HG02571 (cell line): ENCODE data around the gene TBX5.
"Not testable (repeated sequence)": the region's sequence is repeated elsewhere in the genome, so short reads cannot be mapped to it uniquely, and the experiment has no call there.

Source experiments
- ATAC-seq: cut with Tn5 transposase; IDR thresholded peaks from one replicate; pipeline ENCODE4 v1.9.1; 2021; ENCODE audit warnings: mild to moderate bottlenecking, moderate library complexity; ENCODE audit not compliant: unreplicated experiment

The TBX5 gene

DNA sequence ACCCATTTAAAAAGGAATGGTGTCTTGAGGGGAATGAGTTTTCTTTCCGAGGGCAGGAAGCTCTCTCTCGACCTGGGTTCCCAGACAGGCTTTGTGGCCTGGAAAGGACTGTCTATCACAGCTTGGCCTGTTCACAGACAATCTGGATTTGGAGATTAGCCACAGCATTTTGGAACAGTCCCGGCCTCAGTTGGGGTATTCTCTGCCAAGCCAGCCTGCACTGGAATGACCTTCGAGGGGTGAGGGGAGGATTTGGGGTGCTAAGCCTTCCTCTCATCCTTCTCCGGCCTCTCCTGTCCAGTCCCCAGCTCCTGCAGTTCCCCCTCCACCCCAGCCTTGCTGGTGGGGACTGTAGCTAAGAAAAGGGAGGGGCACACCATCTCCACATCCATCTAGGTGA, 13.0 kb downstream of the TBX5 start:
- no peak for ATAC-seq

- ATAC-seq = no peak
Observed at GRCh38 chr12:114391088-114391487, 14.9 kb downstream of the TBX5 start.

GRCh38 chr12:114384739-114385138, 21.2 kb downstream of the TBX5 start:
- no peak for ATAC-seq

GRCh38 chr12:114381177-114381576, 24.8 kb downstream of the TBX5 start:
- ATAC-seq = no peak

- ATAC-seq = no peak
Observed at GRCh38 chr12:114371733-114372132, 34.2 kb downstream of the TBX5 start.

DNA sequence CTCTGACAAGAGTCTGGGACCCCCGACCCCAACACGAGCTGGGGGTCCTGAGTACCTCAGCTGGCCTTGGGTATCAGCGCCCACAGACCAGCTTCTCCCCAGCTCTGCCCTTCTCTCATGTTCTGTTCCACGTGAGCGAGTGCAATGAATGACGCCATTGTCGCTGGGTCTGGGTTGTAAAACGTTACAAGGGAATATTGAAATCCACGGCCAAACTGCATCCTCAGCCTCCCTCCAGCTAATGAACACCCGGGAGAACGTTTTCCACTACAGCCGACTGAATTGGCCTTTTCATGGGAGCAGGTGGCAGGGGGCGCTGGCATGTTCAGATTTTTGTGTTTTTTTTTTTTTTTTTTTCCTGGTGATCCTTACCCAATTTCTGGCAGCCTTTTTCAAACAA, 34.7 kb downstream of the TBX5 start:
- no peak for ATAC-seq

DNA sequence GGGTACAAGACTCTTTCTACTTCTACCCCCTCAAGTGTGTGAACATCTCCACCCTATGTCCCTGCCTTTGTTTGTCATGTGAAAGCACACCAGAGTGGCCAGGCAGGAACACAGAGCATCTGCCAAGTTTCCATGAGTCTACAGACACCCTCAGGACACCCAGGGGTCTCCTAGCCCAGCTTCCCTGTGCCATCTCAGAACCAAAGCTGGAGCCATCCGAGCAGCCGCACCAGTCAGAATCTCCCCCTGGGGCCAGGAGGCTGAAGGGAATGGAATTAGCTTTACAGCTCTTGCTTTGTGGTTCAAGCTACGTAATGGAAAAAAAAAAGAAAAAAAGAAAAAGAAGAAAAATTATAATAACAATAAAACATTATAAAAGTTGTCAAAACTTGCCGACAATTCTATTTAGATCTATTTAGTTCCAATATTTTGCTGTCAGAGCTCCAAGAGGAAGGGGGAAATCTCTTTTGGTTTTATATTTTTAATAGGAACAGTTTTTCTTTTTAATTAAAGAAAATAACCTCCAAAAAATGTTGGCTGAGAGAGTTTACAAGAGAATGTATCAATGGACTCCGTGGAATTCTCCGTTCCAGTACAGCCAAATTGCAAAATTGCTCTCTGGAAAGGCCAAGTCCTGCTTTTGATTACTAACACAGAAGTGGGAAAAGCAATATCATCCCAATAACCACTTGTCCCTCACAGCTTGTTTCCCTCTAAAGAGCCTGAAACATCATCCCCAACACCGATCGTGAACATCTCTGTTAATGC, 37.1 kb downstream of the TBX5 start:
- no peak for ATAC-seq

DNA sequence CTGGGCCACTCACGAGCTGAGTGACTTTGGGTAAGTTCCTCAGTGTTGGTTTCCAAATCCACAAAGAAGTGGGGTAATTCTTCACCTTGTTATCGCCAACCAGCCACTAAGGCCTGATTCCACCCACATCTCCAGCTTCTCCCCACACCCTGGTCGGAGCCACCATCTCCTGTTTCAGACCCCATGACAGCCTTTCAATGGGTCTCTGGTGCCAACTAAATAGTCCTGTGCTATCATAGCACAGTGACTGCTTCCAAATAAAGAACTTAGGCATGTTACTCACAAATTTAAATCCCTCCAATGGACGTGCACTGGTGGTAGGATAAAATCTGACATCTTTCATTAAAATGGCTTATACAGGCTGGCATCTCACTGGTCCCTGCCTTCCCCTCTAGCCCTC, 44.0 kb downstream of the TBX5 start:
- ATAC-seq = no peak

- no peak for ATAC-seq
Observed at GRCh38 chr12:114361545-114361944, 44.4 kb downstream of the TBX5 start.

GRCh38 chr12:114360485-114360884, 45.5 kb downstream of the TBX5 start:
- no peak for ATAC-seq

GRCh38 chr12:114355389-114356088, 50.4 kb downstream of the TBX5 start:
- no peak for ATAC-seq

DNA sequence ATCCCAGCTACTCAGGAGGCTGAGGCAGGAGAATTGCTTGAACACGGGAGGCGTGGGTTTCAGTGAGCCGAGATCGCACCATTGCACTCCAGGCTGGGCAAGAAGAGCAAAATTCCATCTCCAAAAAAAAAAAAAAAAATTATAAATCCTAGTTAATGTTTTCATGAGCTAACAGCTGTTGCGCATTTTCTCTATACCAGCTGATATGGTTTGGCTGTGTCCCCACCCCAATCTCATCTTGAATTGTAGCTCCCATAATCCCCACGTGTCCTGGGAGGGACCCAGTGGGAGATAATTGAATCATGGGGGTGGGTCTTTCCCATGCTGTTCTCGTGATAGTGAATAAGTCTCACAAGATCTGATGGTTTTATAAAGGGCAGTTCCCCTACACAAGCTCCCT, 56.7 kb downstream of the TBX5 start:
- not testable (repeated sequence) for ATAC-seq

DNA sequence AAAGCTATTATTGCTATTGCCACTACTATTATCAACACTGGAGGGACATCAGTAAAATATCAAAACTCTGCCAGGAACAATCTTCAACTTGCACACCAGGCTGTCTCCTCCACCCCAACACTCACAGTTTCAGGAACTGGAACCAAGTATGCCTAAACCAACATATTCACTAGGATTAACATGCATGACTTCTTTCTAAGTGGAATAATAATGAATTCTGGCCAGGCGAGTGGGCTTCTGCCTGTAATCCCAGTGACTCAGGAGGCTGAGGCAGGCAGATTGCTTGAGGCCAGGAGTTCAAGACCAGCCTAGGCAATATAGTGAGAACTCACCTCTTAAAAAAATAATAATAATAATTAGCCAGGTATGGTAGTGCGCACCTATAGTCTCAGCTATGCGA, 58.1 kb downstream of the TBX5 start:
- no peak for ATAC-seq

DNA sequence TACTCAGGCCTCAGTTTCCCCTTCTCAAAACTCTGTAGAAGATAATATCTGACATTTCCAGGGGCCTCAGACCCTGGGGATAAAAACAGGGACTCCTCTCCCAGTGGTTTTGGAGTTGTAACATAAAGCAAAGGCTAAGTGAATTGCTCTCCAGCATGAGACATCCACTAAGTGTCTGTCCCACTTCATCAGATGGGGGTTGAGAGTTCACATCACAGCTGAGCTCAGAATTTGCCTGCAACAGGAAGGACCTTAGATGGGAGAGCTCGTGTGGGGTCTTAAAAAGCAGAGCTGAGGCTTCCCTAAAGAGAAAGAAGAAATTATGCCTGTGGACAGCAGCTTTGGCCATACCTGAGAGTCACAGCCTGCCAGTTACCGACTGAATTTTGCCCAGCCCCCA, 61.1 kb downstream of the TBX5 start:
- ATAC-seq = no peak

DNA sequence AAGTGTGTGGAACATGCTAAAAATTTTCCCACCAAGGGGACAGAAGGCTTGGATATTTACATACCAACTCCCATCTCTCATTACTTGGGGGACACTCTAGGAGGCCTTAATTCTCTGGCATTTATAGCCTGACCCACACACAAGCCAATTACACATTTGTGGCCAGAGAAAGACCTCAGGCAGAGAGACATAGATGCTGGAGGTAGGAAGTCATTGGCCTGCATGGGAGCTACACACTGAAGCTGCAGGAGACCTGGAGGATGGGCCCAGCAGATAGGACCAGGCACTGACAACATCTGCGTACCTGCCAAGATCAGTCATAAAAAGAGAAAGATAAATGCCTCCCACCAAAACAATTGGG, 61.7 kb downstream of the TBX5 start:
- ATAC-seq = no peak

GRCh38 chr12:114343585-114344302, 62.2 kb downstream of the TBX5 start:
- no peak for ATAC-seq

GRCh38 chr12:114342656-114343055, 63.3 kb downstream of the TBX5 start:
- ATAC-seq = no peak

DNA sequence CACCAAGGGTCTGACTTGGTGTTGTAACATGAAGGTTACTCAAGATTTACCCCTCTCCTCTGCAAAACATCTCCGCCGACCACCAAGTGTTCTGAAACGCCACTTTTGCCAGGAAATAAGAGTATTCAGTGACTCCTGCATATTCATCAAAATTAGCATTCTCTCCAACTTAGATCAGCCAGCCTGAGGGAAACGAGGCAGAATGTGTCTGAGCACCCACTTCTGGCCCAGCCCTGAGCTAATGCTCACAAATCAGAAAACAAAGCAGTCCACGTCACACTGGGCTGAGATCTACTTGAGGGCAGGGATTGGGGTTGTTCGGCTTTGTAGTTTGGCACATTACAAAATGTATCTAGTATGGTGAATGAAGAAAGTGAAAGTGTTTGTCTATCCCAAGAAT, 64.3 kb downstream of the TBX5 start:
- no peak for ATAC-seq

DNA sequence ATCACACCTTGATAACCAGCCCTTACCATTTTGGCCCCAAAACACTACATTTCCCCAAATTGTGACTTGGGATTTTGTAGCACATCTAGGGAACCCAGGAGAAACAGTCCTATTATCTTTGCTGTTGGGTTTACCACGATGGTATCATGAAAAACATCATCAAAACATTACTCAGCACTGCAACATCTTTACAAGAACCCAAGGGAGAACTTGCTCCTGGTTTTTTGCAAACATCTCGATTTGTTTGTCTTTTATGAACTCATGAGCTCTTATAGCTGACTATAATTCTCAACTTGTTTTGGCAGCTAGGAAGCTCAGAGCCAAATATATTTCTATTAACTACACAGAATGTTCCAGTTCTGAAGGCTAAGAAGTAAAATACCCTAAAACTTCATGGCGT, 65.7 kb downstream of the TBX5 start:
- no peak for ATAC-seq

GRCh38 chr12:114339626-114340025, 66.3 kb downstream of the TBX5 start:
- no peak for ATAC-seq

- no peak for ATAC-seq
Observed at GRCh38 chr12:114335607-114336006, 70.3 kb downstream of the TBX5 start.

DNA sequence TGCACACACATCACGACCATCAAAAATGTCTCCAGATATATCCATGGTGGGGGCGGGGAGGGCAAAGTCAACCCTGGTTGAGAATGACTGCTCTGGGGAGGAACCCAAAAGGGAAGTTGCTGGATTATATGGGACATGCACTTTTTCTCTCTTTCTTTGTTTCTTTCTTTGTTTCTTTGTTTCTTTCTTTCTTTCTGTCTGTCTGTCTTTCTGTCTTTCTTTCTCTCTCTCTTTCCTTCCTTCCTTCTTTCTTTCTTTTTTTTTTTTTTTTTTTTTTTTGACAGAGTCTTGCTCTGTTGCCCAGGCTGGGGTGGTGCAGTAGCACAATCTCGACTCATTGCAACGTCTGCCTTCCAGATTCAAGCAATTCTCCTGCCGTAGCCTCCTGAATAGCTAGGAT, 71.5 kb downstream of the TBX5 start:
- ATAC-seq = no peak
